ENCODE data around the gene MAGIX.

The MAGIX gene

DNA sequence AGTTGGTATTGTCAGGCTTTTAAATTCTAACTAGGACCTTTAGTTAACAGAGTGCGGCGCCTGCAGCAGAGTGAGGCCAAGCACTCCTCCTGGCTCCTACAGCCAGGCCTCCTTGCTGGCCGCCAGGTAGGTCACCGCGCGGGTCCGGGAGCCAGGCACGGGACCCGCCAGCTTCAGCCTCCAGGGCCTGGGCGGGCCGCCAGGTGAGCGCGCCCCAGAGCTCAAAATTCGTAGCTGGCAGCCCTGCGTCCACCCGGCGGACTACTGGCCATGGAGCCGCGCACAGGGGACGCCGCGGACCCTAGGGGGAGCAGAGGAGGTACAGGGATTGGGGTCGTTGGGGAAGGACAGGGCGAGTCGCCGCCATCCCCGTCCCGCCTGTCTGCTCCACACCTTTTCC, at the start of gene MAGIX:
Gene MAGIX, plus strand, starts transcription at position 139 of the 400 bp plus-strand sequence. Its CDS starts 132 bp downstream, at position 271.
- Histone ChIP-seq H2AFZ (ENCODE audit: low read length) (no peak within 1 kb of the TSS), H3K27ac (ENCODE audit: low read depth, low read length, poor library complexity, severe bottlenecking) (no peak within 1 kb of the TSS)
- TF ChIP-seq CTCF (IDR thresholded peaks at IDR 0.05; ENCODE audit: low read length) (no peak), EZH2 (IDR thresholded peaks at IDR 0.05; ENCODE audit: borderline replicate concordance, low read length) (no peak)

DNA sequence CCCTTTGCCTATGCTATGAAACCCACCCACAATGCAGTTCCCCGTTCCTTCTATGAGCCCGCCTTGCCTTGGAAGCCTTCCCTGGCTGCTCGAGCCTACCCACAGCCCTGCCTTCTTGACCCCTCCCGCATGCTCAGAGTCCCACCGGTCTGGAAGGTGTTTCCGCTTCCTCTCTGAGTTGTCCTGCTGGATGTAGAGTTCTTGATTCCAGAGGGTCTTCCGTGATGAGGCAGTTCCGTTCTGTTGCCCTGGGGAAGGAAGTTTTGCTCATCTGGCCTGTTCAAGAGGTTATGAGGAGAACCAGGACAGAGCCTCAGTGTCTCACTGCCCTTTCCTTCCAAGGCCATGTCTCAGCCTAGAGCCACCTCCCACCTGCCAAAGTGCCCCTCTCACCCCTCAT, 46.5 kb upstream of the MAGIX start:
- H3K9me3 ChIP-seq (ENCODE audit: low read length) = no peaks in the 10 kb centered on the region
- no peaks in the 10 kb centered on the region for H3K9me2 ChIP-seq (ENCODE audit: low read depth, low read length)
- H3K4me3 ChIP-seq (ENCODE audit: low read depth, low read length, poor library complexity, severe bottlenecking) = no peak overlapping the region
- no peaks in the 10 kb centered on the region for H3F3A ChIP-seq (ENCODE audit: insufficient read depth, low read length)
- H4K20me1 ChIP-seq (ENCODE audit: insufficient read depth, low read length) = no peaks in the 10 kb centered on the region
- H3K79me2 ChIP-seq (ENCODE audit: insufficient read depth, low read length) = no peaks in the 10 kb centered on the region
- H2AFZ ChIP-seq (ENCODE audit: low read length) = no peak overlapping the region
- no peaks in the 10 kb centered on the region for H3K4me1 ChIP-seq (ENCODE audit: insufficient read depth, low read length, severe bottlenecking)
- H3K27me3 ChIP-seq (ENCODE audit: insufficient read depth, low read length) = no peaks in the 10 kb centered on the region
- no peak overlapping the region for H3K9ac ChIP-seq (ENCODE audit: low read length)
- H3K4me2 ChIP-seq (ENCODE audit: low read length) = no peak overlapping the region
- H3K27ac ChIP-seq (ENCODE audit: low read depth, low read length, poor library complexity, severe bottlenecking) = no peak overlapping the region
- TF ChIP-seq EZH2 (IDR thresholded peaks at IDR 0.05; ENCODE audit: borderline replicate concordance, low read length) (no peak), CTCF (IDR thresholded peaks at IDR 0.05; ENCODE audit: low read length) (no peak)
- H3K36me3 ChIP-seq (ENCODE audit: insufficient read depth, low read length) = peaks cover 44% of the 10 kb centered on the region

More for the DNA sequence above, at the start of gene MAGIX:
- Histone ChIP-seq H3K9ac (ENCODE audit: low read length) (peak within 1 kb of the TSS; percentile 70; the same call in 1 of the 2 replicates), H3K27me3 (ENCODE audit: insufficient read depth, low read length) (no peaks in the 10 kb centered on the region), H3K4me2 (ENCODE audit: low read length) (peak within 1 kb of the TSS; percentile 73), H3K9me3 (ENCODE audit: low read length) (no peaks in the 10 kb centered on the region), H4K20me1 (ENCODE audit: insufficient read depth, low read length) (no peaks in the 10 kb centered on the region), H3K4me3 (ENCODE audit: low read depth, low read length, poor library complexity, severe bottlenecking) (peak within 1 kb of the TSS; percentile 59), H3F3A (ENCODE audit: insufficient read depth, low read length) (no peaks in the 10 kb centered on the region), H3K36me3 (ENCODE audit: insufficient read depth, low read length) (no peaks in the 10 kb centered on the region), H3K9me2 (ENCODE audit: low read depth, low read length) (no peaks in the 10 kb centered on the region), H3K4me1 (ENCODE audit: insufficient read depth, low read length, severe bottlenecking) (peaks cover 21% of the 10 kb centered on the region), H3K79me2 (ENCODE audit: insufficient read depth, low read length) (no peaks in the 10 kb centered on the region)

- H3F3A ChIP-seq (ENCODE audit: insufficient read depth, low read length) = no peaks in the 10 kb centered on the region
- H3K9me3 ChIP-seq (ENCODE audit: low read length) = no peaks in the 10 kb centered on the region
- H3K36me3 ChIP-seq (ENCODE audit: insufficient read depth, low read length) = peaks cover 44% of the 10 kb centered on the region
- no peaks in the 10 kb centered on the region for H3K79me2 ChIP-seq (ENCODE audit: insufficient read depth, low read length)
- H3K4me1 ChIP-seq (ENCODE audit: insufficient read depth, low read length, severe bottlenecking) = no peaks in the 10 kb centered on the region
- H3K27me3 ChIP-seq (ENCODE audit: insufficient read depth, low read length) = no peaks in the 10 kb centered on the region
- H3K27ac ChIP-seq (ENCODE audit: low read depth, low read length, poor library complexity, severe bottlenecking) = no peak overlapping the region
- H4K20me1 ChIP-seq (ENCODE audit: insufficient read depth, low read length) = no peaks in the 10 kb centered on the region
- H3K4me2 ChIP-seq (ENCODE audit: low read length) = no peak overlapping the region
- no peak overlapping the region for H3K9ac ChIP-seq (ENCODE audit: low read length)
- H2AFZ ChIP-seq (ENCODE audit: low read length) = no peak overlapping the region
- no peak overlapping the region for H3K4me3 ChIP-seq (ENCODE audit: low read depth, low read length, poor library complexity, severe bottlenecking)
- H3K9me2 ChIP-seq (ENCODE audit: low read depth, low read length) = no peaks in the 10 kb centered on the region
- TF ChIP-seq EZH2 (IDR thresholded peaks at IDR 0.05; ENCODE audit: borderline replicate concordance, low read length) = no peak
These were observed 45.8 kb upstream of the MAGIX start for GRCh38 chrX:49116716-49117115.

GRCh38 chrX:49117581-49117980, 45.0 kb upstream of the MAGIX start:
- 0 out of 2 replicates have a peak, but pooled peaks cover 1% of the 10 kb centered on the region for H3K79me2 ChIP-seq (ENCODE audit: insufficient read depth, low read length)
- H2AFZ ChIP-seq (ENCODE audit: low read length) = no peak overlapping the region
- no peaks in the 10 kb centered on the region for H3F3A ChIP-seq (ENCODE audit: insufficient read depth, low read length)
- no peaks in the 10 kb centered on the region for H3K9me3 ChIP-seq (ENCODE audit: low read length)
- peaks cover 3% of the 10 kb centered on the region for H3K4me1 ChIP-seq (ENCODE audit: insufficient read depth, low read length, severe bottlenecking)
- H3K9ac ChIP-seq (ENCODE audit: low read length) = no peak overlapping the region
- H4K20me1 ChIP-seq (ENCODE audit: insufficient read depth, low read length) = no peaks in the 10 kb centered on the region
- no peak overlapping the region for H3K4me3 ChIP-seq (ENCODE audit: low read depth, low read length, poor library complexity, severe bottlenecking)
- no peak for TF ChIP-seq EZH2 (IDR thresholded peaks at IDR 0.05; ENCODE audit: borderline replicate concordance, low read length)
- TF ChIP-seq CTCF (IDR thresholded peaks at IDR 0.05; ENCODE audit: low read length) = no peak
- peaks cover 44% of the 10 kb centered on the region for H3K36me3 ChIP-seq (ENCODE audit: insufficient read depth, low read length)
- no peaks in the 10 kb centered on the region for H3K27me3 ChIP-seq (ENCODE audit: insufficient read depth, low read length)
- no peaks in the 10 kb centered on the region for H3K9me2 ChIP-seq (ENCODE audit: low read depth, low read length)
- no peak overlapping the region for H3K4me2 ChIP-seq (ENCODE audit: low read length)
- no peak overlapping the region for H3K27ac ChIP-seq (ENCODE audit: low read depth, low read length, poor library complexity, severe bottlenecking)

Measured in OCI-LY1 (cell line).